IPS-NIHi7 (cell line): ENCODE data around the gene SNCB.
"Not testable (repeated sequence)": the region's sequence is repeated elsewhere in the genome, so short reads cannot be mapped to it uniquely, and the experiment has no call there.

Experiments
- DNase-seq: peaks from one replicate; pipeline ENCODE4 v3.0.0; 2012; ENCODE audit warnings: mixed read lengths; ENCODE audit errors: extremely low spot score

SNCB gene

GRCh38 chr5:176599749-176600430 lies 30.4 kb downstream of the SNCB start:
- not testable (repeated sequence) for DNase-seq

GRCh38 chr5:176597417-176598389 lies 32.6 kb downstream of the SNCB start:
- no peak for DNase-seq

- DNase-seq = peak; percentile 89
These were observed 33.5 kb downstream of the SNCB start for GRCh38 chr5:176596689-176597416.

- DNase-seq = no peak
These were observed 34.2 kb downstream of the SNCB start for GRCh38 chr5:176596069-176596644.

- no peak for DNase-seq
These were observed 34.9 kb downstream of the SNCB start for GRCh38 chr5:176595386-176595943.

GRCh38 chr5:176594554-176594953 lies 35.8 kb downstream of the SNCB start:
- no peak for DNase-seq

- no peak for DNase-seq
These were observed 37.0 kb downstream of the SNCB start for GRCh38 chr5:176593273-176593869.

- no peak for DNase-seq
These were observed 37.8 kb downstream of the SNCB start for GRCh38 chr5:176592573-176592972.

- DNase-seq = not testable (repeated sequence)
These were observed 38.7 kb downstream of the SNCB start for GRCh38 chr5:176591667-176592066.

GRCh38 chr5:176590035-176590717 lies 40.2 kb downstream of the SNCB start:
- DNase-seq = no peak

- no peak for DNase-seq
These were observed 41.1 kb downstream of the SNCB start for GRCh38 chr5:176589039-176589769.

GRCh38 chr5:176588297-176588696 lies 42.0 kb downstream of the SNCB start:
- DNase-seq = no peak

- no peak for DNase-seq
These were observed 42.9 kb downstream of the SNCB start for GRCh38 chr5:176587398-176587797.

- DNase-seq = no peak
These were observed 47.3 kb downstream of the SNCB start for GRCh38 chr5:176583076-176583475.

GRCh38 chr5:176581361-176581760 lies 49.0 kb downstream of the SNCB start:
- DNase-seq = no peak

- DNase-seq = no peak
These were observed 51.0 kb downstream of the SNCB start for GRCh38 chr5:176579323-176579722.

GRCh38 chr5:176578391-176578808 lies 51.9 kb downstream of the SNCB start:
- peak; percentile 93 for DNase-seq

GRCh38 chr5:176577312-176578176 lies 52.8 kb downstream of the SNCB start:
- DNase-seq = no peak
